Measurements from ENCODE around the gene BBX.

BBX gene

GRCh38 chr3:107662586-107662985, 139.8 kb downstream of the BBX start:
- Histone ChIP-seq H3K27me3 (ENCODE audit: insufficient read depth, poor library complexity, severe bottlenecking) (no peaks in the 10 kb centered on the region), H3K27ac (replicated peaks) (no peak overlapping the region), H3K4me3 (replicated peaks; ENCODE audit: insufficient read depth, low read length) (no peak overlapping the region)
- DNase-seq (ENCODE audit: low read depth in 1 of 2, low spot score in 1 of 2), result no peak
- TF ChIP-seq SPI1 (IDR thresholded peaks at IDR 0.05; ENCODE audit: borderline replicate concordance, low read depth) (no peak), CTCF (IDR thresholded peaks at IDR 0.05; ENCODE audit: insufficient read depth, low read length) (no peak), POLR2AphosphoS5 (IDR thresholded peaks at IDR 0.05; ENCODE audit: low read depth) (no peak), REST (IDR thresholded peaks at IDR 0.05; ENCODE audit: insufficient replicate concordance, low read depth) (no peak), GABPA (IDR thresholded peaks at IDR 0.05; ENCODE audit: low read depth) (no peak)

GRCh38 chr3:107663266-107663665, 140.5 kb downstream of the BBX start:
- Histone ChIP-seq H3K27ac (replicated peaks) (no peak overlapping the region), H3K27me3 (ENCODE audit: insufficient read depth, poor library complexity, severe bottlenecking) (no peaks in the 10 kb centered on the region), H3K4me3 (replicated peaks; ENCODE audit: insufficient read depth, low read length) (no peak overlapping the region)
- no peak for DNase-seq (ENCODE audit: low read depth in 1 of 2, low spot score in 1 of 2)
- TF ChIP-seq GABPA (IDR thresholded peaks at IDR 0.05; ENCODE audit: low read depth) (no peak), CTCF (IDR thresholded peaks at IDR 0.05; ENCODE audit: insufficient read depth, low read length) (no peak), REST (IDR thresholded peaks at IDR 0.05; ENCODE audit: insufficient replicate concordance, low read depth) (no peak), SPI1 (IDR thresholded peaks at IDR 0.05; ENCODE audit: borderline replicate concordance, low read depth) (no peak), POLR2AphosphoS5 (IDR thresholded peaks at IDR 0.05; ENCODE audit: low read depth) (no peak)

GRCh38 chr3:107664614-107665013, 141.9 kb downstream of the BBX start:
- TF ChIP-seq GABPA (IDR thresholded peaks at IDR 0.05; ENCODE audit: low read depth) (no peak), SPI1 (IDR thresholded peaks at IDR 0.05; ENCODE audit: borderline replicate concordance, low read depth) (no peak), REST (IDR thresholded peaks at IDR 0.05; ENCODE audit: insufficient replicate concordance, low read depth) (no peak), POLR2AphosphoS5 (IDR thresholded peaks at IDR 0.05; ENCODE audit: low read depth) (no peak), CTCF (IDR thresholded peaks at IDR 0.05; ENCODE audit: insufficient read depth, low read length) (no peak)
- Histone ChIP-seq H3K4me3 (replicated peaks; ENCODE audit: insufficient read depth, low read length) (no peak overlapping the region), H3K27me3 (ENCODE audit: insufficient read depth, poor library complexity, severe bottlenecking) (no peaks in the 10 kb centered on the region), H3K27ac (replicated peaks) (no peak overlapping the region)
- no peak for DNase-seq (ENCODE audit: low read depth in 1 of 2, low spot score in 1 of 2)
